ENCODE data around the gene NPLOC4. TPM values are rescaled to one million over a fixed set of nuclear protein-coding genes. Genes with fewer than 3 reads are reported as not detected.

The NPLOC4 gene
- total RNA-seq, 4 donors from 2014 or later, result 176 to 290 (median 263) TPM

GRCh38 chr17:81558941-81559806 is 77.7 kb downstream of the NPLOC4 start:
- Histone ChIP-seq H3K27me3 (no peaks in the 10 kb centered on the region), H3K4me3 (no peak overlapping the region), H3K36me3 (peaks cover 0 to 74% of the 10 kb centered on the region in 2 donors), H3K27ac (no peak overlapping the region), H3K4me1 (peaks cover 8 to 12% of the 10 kb centered on the region in 2 donors), H3K9me3 (no peaks in the 10 kb centered on the region)
- DNase-seq, result no peak
- in situ Hi-C loops (cut with MboI; ENCODE audit: low sequenced_read_pairs in 4 of 4), result no loop called here
- intact Hi-C loops (cut with DNase I; ENCODE audit: low total_unique reads), result loop anchor here (5.0 kb wide), 1 partner anchor 43 kb away; no protein-coding TSS in a partner anchor
- ATAC-seq, result no peak
- TF ChIP-seq CTCF (IDR thresholded peaks at IDR 0.05 in 4 of 5, conservative IDR thresholded peaks at IDR 0.05 in 1 of 5) (no peak), POLR2A (IDR thresholded peaks at IDR 0.05) (no peak)

GRCh38 chr17:81558115-81558468 is 78.8 kb downstream of the NPLOC4 start:
- H3K9me3 ChIP-seq, result no peaks in the 10 kb centered on the region
- DNase-seq (no peak), ATAC-seq (no peak)
- H3K36me3 ChIP-seq, result peaks cover 0 to 63% of the 10 kb centered on the region in 2 donors
- in situ Hi-C loops (cut with MboI; ENCODE audit: low sequenced_read_pairs in 4 of 4), result no loop called here
- no peak overlapping the region for H3K4me3 ChIP-seq
- intact Hi-C loops (cut with DNase I; ENCODE audit: low total_unique reads), result loop anchor here (5.0 kb wide), 1 partner anchor 44 kb away; no protein-coding TSS in a partner anchor
- TF ChIP-seq POLR2A (IDR thresholded peaks at IDR 0.05), result no peak
- no peak for TF ChIP-seq CTCF (IDR thresholded peaks at IDR 0.05 in 4 of 5, conservative IDR thresholded peaks at IDR 0.05 in 1 of 5)
- H3K27ac ChIP-seq, result peak overlapping the region in 2 of 4 donors; percentile 81 to 91
- H3K4me1 ChIP-seq, result peaks cover 19 to 21% of the 10 kb centered on the region in 2 donors
- no peaks in the 10 kb centered on the region for H3K27me3 ChIP-seq

- TF ChIP-seq CTCF (IDR thresholded peaks at IDR 0.05 in 4 of 5, conservative IDR thresholded peaks at IDR 0.05 in 1 of 5), result no peak
- no peak for TF ChIP-seq POLR2A (IDR thresholded peaks at IDR 0.05)
- H3K4me3 ChIP-seq, result no peak overlapping the region
- intact Hi-C loops (cut with DNase I; ENCODE audit: low total_unique reads) (loop anchor here (5.0 kb wide), 1 partner anchor 45 kb away; no protein-coding TSS in a partner anchor), in situ Hi-C loops (cut with MboI; ENCODE audit: low sequenced_read_pairs in 4 of 4) (no loop called here)
- H3K4me1 ChIP-seq, result peaks cover 21 to 24% of the 10 kb centered on the region in 2 donors
- peaks cover 0 to 57% of the 10 kb centered on the region in 2 donors for H3K36me3 ChIP-seq
- peak in 1 of 2 donors; percentile 37 for DNase-seq
- peak overlapping the region in 3 of 4 donors; percentile 81 to 91 (median 86) for H3K27ac ChIP-seq
- H3K27me3 ChIP-seq, result no peaks in the 10 kb centered on the region
- no peaks in the 10 kb centered on the region for H3K9me3 ChIP-seq
- no peak for ATAC-seq
Measured at GRCh38 chr17:81557276-81558114, 79.4 kb downstream of the NPLOC4 start.

- in situ Hi-C loops (cut with MboI; ENCODE audit: low sequenced_read_pairs in 4 of 4) (no loop called here), intact Hi-C loops (cut with DNase I; ENCODE audit: low total_unique reads) (loop anchor here (5.0 kb wide), 1 partner anchor 45 kb away; no protein-coding TSS in a partner anchor)
- DNase-seq, result no peak
- Histone ChIP-seq H3K27ac (peak overlapping the region; percentile 77 to 91 (median 84)), H3K36me3 (peaks cover 0 to 51% of the 10 kb centered on the region in 2 donors), H3K9me3 (no peaks in the 10 kb centered on the region), H3K27me3 (no peaks in the 10 kb centered on the region), H3K4me3 (no peak overlapping the region), H3K4me1 (peaks cover 21 to 24% of the 10 kb centered on the region in 2 donors)
- no peak for ATAC-seq
- TF ChIP-seq CTCF (IDR thresholded peaks at IDR 0.05 in 4 of 5, conservative IDR thresholded peaks at IDR 0.05 in 1 of 5) (no peak), POLR2A (IDR thresholded peaks at IDR 0.05) (no peak)
Measured at GRCh38 chr17:81556863-81557262, 80.0 kb downstream of the NPLOC4 start.

Measured in gastrocnemius medialis (tissue), 4 donors.